GM20000 (cell line): ENCODE results near the gene POGLUT2.

Source experiments
- DNase-seq: peaks from one replicate; pipeline ENCODE4 v3.0.0; 2012; ENCODE audit warnings: low spot score
- TF ChIP-seq, protein P1 (sequence below): IDR thresholded peaks from 2 replicates; pipeline ENCODE4 v1.5.1; 2012; ENCODE audit warnings: mild to moderate bottlenecking, control low read depth; ENCODE audit errors: extremely low read depth, missing control alignments

POGLUT2 gene

DNA sequence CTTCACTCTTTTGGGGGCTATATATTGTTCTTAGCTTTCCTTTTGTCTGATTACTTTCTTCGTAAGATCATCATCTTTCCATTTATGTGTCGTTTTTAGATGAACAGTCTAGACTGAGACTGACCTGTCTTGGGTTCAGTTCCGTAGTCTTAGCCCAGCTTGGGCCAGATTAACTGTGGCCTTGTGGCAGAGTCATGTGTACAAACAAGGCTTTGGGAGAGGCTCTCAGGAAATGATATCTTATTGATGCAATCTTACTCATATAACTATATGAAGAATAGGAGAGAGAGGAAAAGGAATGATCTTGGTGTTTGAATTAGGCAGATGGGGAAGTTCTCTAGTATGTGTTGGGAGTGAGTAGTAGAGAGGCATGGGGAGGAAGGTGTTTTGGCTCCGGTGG lies 40.2 kb upstream of the POGLUT2 start:
- no peak for DNase-seq
- TF ChIP-seq, protein P1, sequence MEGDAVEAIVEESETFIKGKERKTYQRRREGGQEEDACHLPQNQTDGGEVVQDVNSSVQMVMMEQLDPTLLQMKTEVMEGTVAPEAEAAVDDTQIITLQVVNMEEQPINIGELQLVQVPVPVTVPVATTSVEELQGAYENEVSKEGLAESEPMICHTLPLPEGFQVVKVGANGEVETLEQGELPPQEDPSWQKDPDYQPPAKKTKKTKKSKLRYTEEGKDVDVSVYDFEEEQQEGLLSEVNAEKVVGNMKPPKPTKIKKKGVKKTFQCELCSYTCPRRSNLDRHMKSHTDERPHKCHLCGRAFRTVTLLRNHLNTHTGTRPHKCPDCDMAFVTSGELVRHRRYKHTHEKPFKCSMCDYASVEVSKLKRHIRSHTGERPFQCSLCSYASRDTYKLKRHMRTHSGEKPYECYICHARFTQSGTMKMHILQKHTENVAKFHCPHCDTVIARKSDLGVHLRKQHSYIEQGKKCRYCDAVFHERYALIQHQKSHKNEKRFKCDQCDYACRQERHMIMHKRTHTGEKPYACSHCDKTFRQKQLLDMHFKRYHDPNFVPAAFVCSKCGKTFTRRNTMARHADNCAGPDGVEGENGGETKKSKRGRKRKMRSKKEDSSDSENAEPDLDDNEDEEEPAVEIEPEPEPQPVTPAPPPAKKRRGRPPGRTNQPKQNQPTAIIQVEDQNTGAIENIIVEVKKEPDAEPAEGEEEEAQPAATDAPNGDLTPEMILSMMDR: no peak

DNA sequence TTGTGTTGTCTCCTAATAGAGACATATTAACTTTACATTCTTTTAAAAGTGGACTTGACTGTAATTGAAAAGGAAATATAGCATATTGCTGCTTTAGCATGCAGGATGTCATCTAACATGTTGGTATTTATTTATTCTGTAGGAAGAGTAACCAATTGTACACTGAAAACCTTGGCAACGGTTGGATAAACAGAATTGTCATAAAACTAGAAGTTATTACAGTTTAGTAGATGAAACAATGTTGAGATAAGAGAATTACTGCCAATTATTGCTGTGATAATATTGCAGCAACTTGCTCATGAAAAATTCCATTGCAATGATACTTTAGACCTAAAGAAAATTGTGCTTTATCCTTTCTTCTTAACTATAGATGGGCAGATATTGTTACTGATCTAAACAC lies 39.5 kb upstream of the POGLUT2 start:
- TF ChIP-seq, protein P1: no peak
- DNase-seq: no peak

DNA sequence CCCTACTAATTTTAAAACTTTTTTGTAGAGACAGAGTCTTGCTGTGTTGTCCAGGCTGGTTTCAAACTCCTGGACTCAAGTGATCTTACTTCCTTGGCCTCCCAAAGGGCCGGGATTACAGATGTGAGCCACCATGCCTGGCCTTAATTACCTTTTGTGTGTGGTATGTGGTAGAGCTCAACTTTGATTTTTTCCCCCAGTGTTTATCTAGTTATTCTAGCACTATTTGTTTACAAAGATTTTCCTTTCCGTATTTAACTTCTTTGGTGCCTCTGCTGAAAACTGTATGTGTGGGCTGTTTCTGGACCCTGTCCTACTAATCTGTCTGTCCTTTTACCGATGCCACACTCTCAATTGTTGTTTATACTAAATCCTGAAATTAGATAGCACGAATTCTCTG lies 37.7 kb upstream of the POGLUT2 start:
- no peak for DNase-seq
- TF ChIP-seq, protein P1: no peak

DNA sequence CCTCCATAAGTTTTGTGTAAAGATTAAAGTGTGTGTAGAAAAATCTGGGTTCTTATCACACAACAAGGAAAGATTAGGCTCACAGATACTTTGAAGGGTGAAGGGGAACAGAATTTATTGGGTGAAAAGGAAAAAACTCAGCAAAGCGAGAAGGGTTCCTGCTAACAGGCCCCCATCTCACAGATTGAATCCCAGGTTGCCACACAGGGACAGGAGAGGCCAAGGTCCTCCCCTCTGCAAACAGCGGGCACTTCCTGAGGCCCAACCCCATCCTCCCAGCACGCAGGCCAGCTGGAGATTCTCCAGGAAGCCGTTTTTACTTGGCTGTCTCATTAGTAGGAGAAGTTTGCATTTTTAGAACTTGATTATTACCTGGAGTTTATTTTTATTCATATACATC lies 31.9 kb upstream of the POGLUT2 start:
- TF ChIP-seq, protein P1: no peak

DNA sequence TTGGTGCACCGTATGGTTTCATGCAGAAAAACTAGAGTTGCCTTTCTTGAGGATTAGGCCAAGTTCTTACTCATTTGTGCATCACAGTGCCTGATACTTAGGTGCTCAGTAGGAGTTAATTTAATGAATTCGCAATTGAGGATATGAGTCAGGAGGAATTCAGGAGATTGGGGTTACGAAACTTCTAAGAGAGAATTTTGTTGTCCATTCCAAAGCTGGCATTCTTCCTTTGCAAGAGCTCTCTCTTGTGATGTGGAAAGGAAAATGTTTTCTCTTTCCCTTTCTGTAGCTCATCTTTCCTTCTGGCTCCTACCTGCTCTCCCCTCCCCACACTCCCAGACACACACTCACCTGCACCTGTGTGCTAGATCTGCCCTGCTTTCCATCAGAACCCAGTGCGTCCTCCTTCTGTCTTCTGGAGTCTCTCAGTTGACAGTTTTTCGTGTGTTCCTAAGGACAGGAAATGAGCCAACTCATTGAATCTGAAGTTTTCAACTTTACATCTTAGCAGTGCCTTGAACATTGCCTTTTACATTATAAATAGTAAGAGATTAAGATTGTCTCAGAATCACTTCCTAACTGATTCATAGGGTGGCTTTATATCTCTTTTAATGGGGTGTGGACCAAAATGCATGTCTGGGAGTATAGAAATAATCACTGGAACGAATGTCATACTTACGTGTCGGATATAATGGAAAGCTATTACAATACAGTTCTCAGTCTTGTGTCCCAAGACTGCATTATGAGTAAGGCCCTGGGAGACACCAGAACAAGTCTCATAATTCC lies 27.3 kb upstream of the POGLUT2 start:
- DNase-seq: no peak
- TF ChIP-seq, protein P1: no peak

More for the DNA sequence above, 31.9 kb upstream of the POGLUT2 start:
- no peak for DNase-seq

DNA sequence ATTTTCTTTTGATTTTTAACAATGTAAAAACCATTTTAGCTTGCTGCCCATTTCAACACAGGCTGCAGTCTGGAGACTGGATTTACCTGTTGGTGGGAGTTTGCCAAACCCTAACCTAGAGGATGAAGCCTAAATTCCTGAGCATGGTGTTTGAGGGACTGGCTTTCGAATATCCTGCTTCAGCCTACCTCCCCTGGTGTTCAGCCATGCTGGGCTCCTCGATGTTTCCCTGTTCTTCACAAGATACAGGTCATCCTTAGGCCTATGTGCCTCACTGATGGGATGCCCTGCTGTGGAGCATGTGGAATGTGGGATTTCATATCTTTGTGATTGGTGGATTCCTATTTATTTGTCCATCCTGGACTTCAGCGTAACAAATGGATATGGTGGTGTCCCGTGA lies 26.6 kb upstream of the POGLUT2 start:
- TF ChIP-seq, protein P1: no peak

DNA sequence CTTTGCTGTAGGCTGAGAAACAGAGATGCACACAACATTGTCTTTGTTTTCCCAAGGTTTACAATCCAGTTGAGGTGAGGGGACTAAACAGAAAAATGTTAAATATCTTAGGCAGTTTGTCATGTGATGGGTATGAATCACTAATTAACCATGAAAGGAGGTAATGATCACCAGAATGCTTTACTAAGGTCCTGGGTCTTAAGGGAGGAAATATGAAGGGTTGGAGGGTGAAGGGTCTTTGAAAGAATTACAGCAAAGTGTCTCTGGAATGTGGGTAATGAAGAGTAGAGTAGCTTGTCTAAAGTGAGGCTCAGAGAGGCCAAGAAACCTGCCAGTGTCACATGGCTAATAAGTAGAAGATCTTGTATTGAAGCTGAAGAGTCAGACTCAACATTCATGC lies 19.1 kb upstream of the POGLUT2 start:
- DNase-seq: no peak
- TF ChIP-seq, protein P1: no peak

More for the DNA sequence above, 26.6 kb upstream of the POGLUT2 start:
- DNase-seq: no peak
